NCI-H1436 treated with DMSO at 0.1 percent for 48 hours (cell line): ENCODE results near the gene SERTAD1.
"Not testable (repeated sequence)": the region's sequence is repeated elsewhere in the genome, so short reads cannot be mapped to it uniquely, and the experiment has no call there.

ENCODE experiments used
- DNase-seq: peaks from one replicate; lab custom pipeline; 2025; lab: John Stamatoyannopoulos, UW

The SERTAD1 gene

GRCh38 chr19:40421993-40422747, 3.6 kb downstream of the SERTAD1 start:
- DNase-seq = no peak

GRCh38 chr19:40420766-40421765, 4.7 kb downstream of the SERTAD1 start:
- DNase-seq = no peak

- no peak for DNase-seq
Observed at GRCh38 chr19:40420451-40420765, 5.4 kb downstream of the SERTAD1 start.

- DNase-seq = no peak
Observed at GRCh38 chr19:40419780-40420179, 6.0 kb downstream of the SERTAD1 start.

- no peak for DNase-seq
Observed at GRCh38 chr19:40419066-40419612, 6.7 kb downstream of the SERTAD1 start.

GRCh38 chr19:40418040-40418439, 7.8 kb downstream of the SERTAD1 start:
- no peak for DNase-seq

GRCh38 chr19:40417643-40417981, 8.2 kb downstream of the SERTAD1 start:
- DNase-seq = no peak

GRCh38 chr19:40416918-40417642, 8.7 kb downstream of the SERTAD1 start:
- no peak for DNase-seq

- no peak for DNase-seq
Observed at GRCh38 chr19:40415768-40416167, 10.0 kb downstream of the SERTAD1 start.

- no peak for DNase-seq
Observed at GRCh38 chr19:40414542-40415535, 11.0 kb downstream of the SERTAD1 start.

GRCh38 chr19:40413291-40413845, 12.4 kb downstream of the SERTAD1 start, which contains the start of gene PRX:
PRX (minus strand) TSS chr19:40413378; CDS start chr19:40407932, 5,446 bp downstream.
- DNase-seq = no peak

GRCh38 chr19:40412866-40413265, 12.9 kb downstream of the SERTAD1 start:
- no peak for DNase-seq

- DNase-seq = no peak
Observed at GRCh38 chr19:40411958-40412499, 13.8 kb downstream of the SERTAD1 start.

GRCh38 chr19:40411125-40411842, 14.5 kb downstream of the SERTAD1 start:
- no peak for DNase-seq

- DNase-seq = no peak
Observed at GRCh38 chr19:40410030-40410389, 15.8 kb downstream of the SERTAD1 start.

- not testable (repeated sequence) for DNase-seq
Observed at GRCh38 chr19:40408598-40408925, 17.2 kb downstream of the SERTAD1 start.

GRCh38 chr19:40407714-40408597, 17.8 kb downstream of the SERTAD1 start:
- no peak for DNase-seq

GRCh38 chr19:40403262-40403984, 22.4 kb downstream of the SERTAD1 start:
- no peak for DNase-seq
